Naive thymus-derived CD4-positive, alpha-beta T cell (primary cell): ENCODE measurements around the gene GALR1. TPM values are rescaled to one million over a fixed set of nuclear protein-coding genes. Genes with fewer than 3 reads are reported as not detected.

ENCODE experiments used
- ATAC-seq: fragments of 150-1000 bp; cut with Tn5 transposase; 2 replicates; pipeline ENCODE4 v1.10.0; 2021; ENCODE audit warnings: mild to moderate bottlenecking, moderate library complexity
- CTCF ChIA-PET: fragments of 350-600 bp; sonication (Branson Sonifier 250); formaldehyde crosslinking; loops from one replicate; lab custom pipeline; 2021; ENCODE audit warnings: antibody characterized with exemption; lab: Charles Lee
- POLR2A ChIA-PET: fragments of 350-600 bp; sonication (Branson Sonifier 250); formaldehyde crosslinking; loops from one replicate; lab custom pipeline; 2021; ENCODE audit warnings: antibody characterized with exemption, inconsistent platforms; lab: Charles Lee
- DNase-seq, 9 donors: peaks; one replicate each; pipeline versions ENCODE4 v3.0.0 to v3.0.0-alpha.2; 2020 to 2022; ENCODE audit warnings: mixed read lengths in 1 of 9
- H3K27ac ChIP-seq: one replicate; pipeline ENCODE4 v1.7.0; 2013; ENCODE audit warnings: mild to moderate bottlenecking, low read depth, low read length, moderate library complexity
- H3K27me3 ChIP-seq, 2 donors: one replicate each; pipeline ENCODE4 v1.7.0; 2013; ENCODE audit warnings: low read length in 2 of 2, mild to moderate bottlenecking in 2 of 2, moderate library complexity in 2 of 2; ENCODE audit not compliant: control insufficient read depth in 2 of 2, insufficient read depth in 2 of 2
- H3K36me3 ChIP-seq, 3 experiments: 1 replicate in 2 of 3; 2 replicates in 1 of 3; pipeline ENCODE4 v1.7.0; 2013; ENCODE audit warnings: low read length in 3 of 3, mild to moderate bottlenecking in 3 of 3, moderate library complexity in 1 of 3; ENCODE audit not compliant: insufficient read depth in 3 of 3, control insufficient read depth in 2 of 3
- H3K4me1 ChIP-seq, 2 donors: one replicate each; pipeline ENCODE4 v1.7.0; 2013; ENCODE audit warnings: low read length in 2 of 2, mild to moderate bottlenecking in 2 of 2, moderate library complexity in 1 of 2; ENCODE audit not compliant: control insufficient read depth in 2 of 2, insufficient read depth in 2 of 2
- H3K4me3 ChIP-seq: 2 replicates; pipeline ENCODE4 v1.7.0; 2013; ENCODE audit warnings: mild to moderate bottlenecking, low read length
- H3K9me3 ChIP-seq, 3 experiments: 1 replicate in 2 of 3; 2 replicates in 1 of 3; pipeline ENCODE4 v1.7.0; 2013; ENCODE audit warnings: low read length in 3 of 3; ENCODE audit not compliant: control insufficient read depth in 2 of 3
- H3K27ac Mint-ChIP-seq, 9 donors: one replicate each; pipeline ENCODE4 v1.8.0; 2020 to 2022; ENCODE audit warnings: mixed read lengths in 9 of 9, mild to moderate bottlenecking in 8 of 9, moderate library complexity in 5 of 9, inconsistent platforms in 2 of 9
- H3K27me3 Mint-ChIP-seq, 5 donors: one replicate each; pipeline ENCODE4 v1.8.0; 2021 to 2022; ENCODE audit warnings: mixed read lengths in 5 of 5, mild to moderate bottlenecking in 1 of 5
- H3K36me3 Mint-ChIP-seq, 5 donors: one replicate each; pipeline ENCODE4 v1.8.0; 2020 to 2022; ENCODE audit warnings: mixed read lengths in 5 of 5, mild to moderate bottlenecking in 3 of 5, inconsistent platforms in 1 of 5
- H3K4me1 Mint-ChIP-seq, 7 donors: one replicate each; pipeline ENCODE4 v1.8.0; 2020 to 2022; ENCODE audit warnings: mixed read lengths in 7 of 7, mild to moderate bottlenecking in 3 of 7, inconsistent platforms in 1 of 7
- H3K4me3 Mint-ChIP-seq, 10 donors: one replicate each; pipeline ENCODE4 v1.8.0; 2020 to 2022; ENCODE audit warnings: mild to moderate bottlenecking in 10 of 10, mixed read lengths in 10 of 10, moderate library complexity in 6 of 10, inconsistent platforms in 2 of 10
- H3K9me3 Mint-ChIP-seq, 11 donors: one replicate each; pipeline ENCODE4 v1.8.0; 2020 to 2022; ENCODE audit warnings: mixed read lengths in 11 of 11, mild to moderate bottlenecking in 4 of 11, inconsistent platforms in 1 of 11, moderate library complexity in 1 of 11
- intact Hi-C, 2 donors: fragments of 100-400 bp; cut with micrococcal nuclease; formaldehyde crosslinking; loops; one replicate each; pipeline ENCODE4 v1.15.1; 2023
- polyA plus RNA-seq, 2 donors: library from polyadenylated mRNA; unstranded; fragments of 300-500 nt; fragmentation: Illumina TruSeq; gene quantifications; one replicate each; pipeline ENCODE4 v1.2.3, GENCODE V29; 2021
- total RNA-seq, 6 experiments: library from RNA in 5 of 6; stranded (reverse) in 5 of 6; gene quantifications; 1 replicate in 5 of 6; 2 replicates in 1 of 6; pipeline ENCODE4 v1.2.3 and lab custom pipeline; 2021 to 2026

GALR1 gene
- total and polyA plus RNA-seq, 7 experiments from 2014 or later = not detected

DNA sequence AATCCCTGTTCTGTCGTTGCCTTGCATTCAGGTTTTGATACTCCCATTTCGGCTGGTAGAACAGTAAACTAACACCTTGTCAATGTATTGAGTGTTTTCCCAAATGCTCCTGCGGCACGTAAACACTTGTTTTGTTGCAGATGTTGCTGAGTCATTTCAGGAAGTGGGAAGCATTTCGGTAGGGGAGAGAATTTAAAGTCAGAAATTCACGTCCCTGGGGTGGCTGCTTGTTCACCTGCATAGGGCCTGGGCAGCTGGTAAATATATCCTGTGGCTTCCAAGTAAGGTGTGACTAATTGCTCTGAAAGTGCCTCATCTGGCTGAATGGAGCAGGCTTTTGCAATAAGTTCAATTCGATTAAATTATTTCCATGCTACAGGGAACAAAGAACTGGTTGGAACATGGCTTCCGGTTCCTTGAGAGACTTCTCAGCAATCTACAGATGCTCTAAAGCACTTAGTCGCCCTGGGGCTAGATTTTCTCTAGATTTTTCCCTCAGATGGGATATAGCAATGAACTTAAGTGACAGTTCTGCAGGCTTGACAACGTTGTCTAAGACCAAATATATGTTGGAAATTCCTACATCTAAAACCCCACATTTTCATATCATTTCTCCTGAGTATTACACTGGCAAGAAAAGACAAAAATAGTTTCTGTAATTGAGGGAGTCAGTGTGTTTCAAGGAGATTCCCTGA lies 5.2 kb downstream of the GALR1 start:
- Histone ChIP-seq H3K27me3 (no peaks in the 10 kb centered on the region), H3K4me1 (no peaks in the 10 kb centered on the region), H3K4me3 (no peak overlapping the region), H3K27ac (no peak overlapping the region), H3K9me3 (no peaks in the 10 kb centered on the region), H3K36me3 (no peaks in the 10 kb centered on the region)
- peaks cover 28 to 55% (median 45%) of the 10 kb centered on the region in 5 donors for H3K27me3 Mint-ChIP-seq
- no peak overlapping the region for H3K27ac Mint-ChIP-seq
- ChIA-PET POLR2A (no interaction called here), CTCF (no interaction called here)
- no peak overlapping the region for H3K4me3 Mint-ChIP-seq
- no peak for DNase-seq
- intact Hi-C loops = no loop called here
- H3K36me3 Mint-ChIP-seq = peaks cover 0 to 3% (median 0%) of the 10 kb centered on the region in 5 donors
- ATAC-seq = no peak
- H3K4me1 Mint-ChIP-seq = peaks cover 0 to 10% (median 8%) of the 10 kb centered on the region in 7 donors
- H3K9me3 Mint-ChIP-seq = peaks cover 0 to 29% (median 0%) of the 10 kb centered on the region in 11 donors

DNA sequence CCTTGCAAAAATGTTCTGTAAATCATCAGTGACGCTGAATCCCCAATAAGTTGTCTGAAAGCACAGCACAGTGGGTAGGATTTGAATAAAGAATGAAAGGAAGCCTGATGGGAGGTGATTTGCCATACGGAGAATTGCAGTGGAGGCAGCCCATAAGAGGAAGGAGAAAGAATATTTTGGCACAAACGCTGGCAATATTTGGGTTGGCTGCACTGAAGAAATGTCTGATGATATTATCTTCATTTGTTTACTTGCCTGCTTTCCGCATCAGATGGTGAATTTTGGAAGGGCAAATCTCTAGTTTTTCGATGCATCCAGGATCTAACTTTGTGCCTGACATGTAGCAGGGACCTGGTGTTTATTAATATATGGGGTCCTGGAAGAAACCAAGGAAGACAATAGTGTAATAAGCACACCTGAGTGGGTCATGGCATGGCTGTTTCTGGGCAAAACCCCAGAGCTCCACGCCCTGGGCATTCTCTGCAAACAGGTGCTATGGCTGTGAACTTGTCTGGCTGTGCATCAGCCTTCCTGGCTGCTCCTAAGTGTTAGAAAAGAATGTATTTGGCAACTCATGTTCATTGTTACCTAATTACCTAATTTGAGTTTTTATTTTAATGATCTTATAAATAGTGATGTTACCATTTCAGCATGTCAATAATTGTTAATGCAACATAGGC lies 5.9 kb downstream of the GALR1 start:
- peaks cover 28 to 54% (median 44%) of the 10 kb centered on the region in 5 donors for H3K27me3 Mint-ChIP-seq
- no peak overlapping the region for H3K27ac Mint-ChIP-seq
- Histone ChIP-seq H3K27me3 (no peaks in the 10 kb centered on the region), H3K9me3 (no peaks in the 10 kb centered on the region), H3K4me3 (no peak overlapping the region), H3K4me1 (no peaks in the 10 kb centered on the region), H3K27ac (no peak overlapping the region), H3K36me3 (no peaks in the 10 kb centered on the region)
- peaks cover 0 to 9% (median 7%) of the 10 kb centered on the region in 7 donors for H3K4me1 Mint-ChIP-seq
- no peak overlapping the region for H3K4me3 Mint-ChIP-seq
- intact Hi-C loops = no loop called here
- ATAC-seq = no peak
- CTCF ChIA-PET = no interaction called here
- peaks cover 0 to 3% (median 0%) of the 10 kb centered on the region in 5 donors for H3K36me3 Mint-ChIP-seq
- POLR2A ChIA-PET = no interaction called here
- no peak for DNase-seq
- H3K9me3 Mint-ChIP-seq = peaks cover 0 to 29% (median 0%) of the 10 kb centered on the region in 11 donors

DNA sequence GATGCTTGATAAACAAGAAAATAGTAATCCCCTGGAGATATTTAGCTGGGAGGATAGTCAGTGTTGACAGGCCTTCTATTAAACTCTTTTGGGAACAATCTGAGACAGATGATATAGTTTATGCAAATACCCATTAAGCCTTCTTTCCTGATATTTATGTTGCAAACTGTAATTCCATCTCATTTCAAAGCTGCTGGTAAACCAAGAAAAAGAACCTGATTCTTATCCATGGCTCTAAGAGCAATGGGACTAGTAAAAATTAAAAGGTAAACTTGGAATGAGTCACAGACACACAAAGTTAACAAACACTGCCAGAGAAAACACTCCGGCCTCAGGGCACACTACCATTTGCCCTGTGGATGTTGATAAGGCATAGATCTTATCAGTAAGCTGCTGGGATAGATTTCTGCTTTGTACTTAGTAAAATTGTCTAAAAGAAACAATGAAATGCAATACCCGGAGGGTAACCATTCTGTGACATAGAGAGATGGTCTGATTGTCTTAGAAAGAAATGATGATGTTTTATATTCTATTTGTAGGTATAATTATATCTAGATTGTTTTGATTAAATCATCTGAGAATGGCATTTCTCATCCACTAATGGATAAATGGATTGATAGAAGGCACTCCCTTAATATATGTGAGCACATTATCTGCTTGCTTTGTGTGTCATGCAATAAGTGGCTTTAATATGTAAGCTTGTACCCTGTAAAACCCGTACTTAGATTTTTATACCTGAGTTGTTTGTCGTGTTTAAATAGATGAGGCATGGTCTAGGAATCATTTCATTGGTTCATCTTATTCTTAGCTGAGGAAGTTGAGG lies 13.2 kb downstream of the GALR1 start:
- Histone ChIP-seq H3K9me3 (no peaks in the 10 kb centered on the region), H3K4me1 (no peaks in the 10 kb centered on the region), H3K36me3 (no peaks in the 10 kb centered on the region), H3K27me3 (no peaks in the 10 kb centered on the region), H3K4me3 (no peak overlapping the region), H3K27ac (no peak overlapping the region)
- CTCF ChIA-PET = no interaction called here
- Mint-ChIP-seq H3K36me3 (peaks cover 0 to 9% (median 4%) of the 10 kb centered on the region in 5 donors), H3K4me1 (no peaks in the 10 kb centered on the region), H3K27ac (no peak overlapping the region), H3K27me3 (peaks cover 3 to 27% (median 20%) of the 10 kb centered on the region in 5 donors), H3K4me3 (no peak overlapping the region), H3K9me3 (peaks cover 4 to 36% (median 9%) of the 10 kb centered on the region in 11 donors)
- intact Hi-C loops = no loop called here
- ATAC-seq (no peak), DNase-seq (no peak)
- POLR2A ChIA-PET = no interaction called here

DNA sequence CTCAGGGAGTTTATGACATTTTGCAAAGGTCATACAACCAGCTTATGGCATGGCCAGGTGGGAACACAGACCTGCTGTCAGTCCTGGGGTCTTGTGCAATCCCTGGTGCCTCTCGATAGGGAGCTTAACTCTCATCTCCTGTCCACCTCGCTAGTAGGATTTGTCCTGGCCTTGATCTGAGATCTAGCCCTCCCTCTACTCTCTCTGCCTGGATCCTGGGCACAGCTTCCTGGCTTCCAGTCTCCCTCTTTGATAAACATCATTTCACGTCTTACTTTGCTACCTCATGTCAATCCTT lies 13.8 kb downstream of the GALR1 start:
- no peak overlapping the region for H3K27ac ChIP-seq
- H3K4me3 ChIP-seq = no peak overlapping the region
- no peaks in the 10 kb centered on the region for H3K27me3 ChIP-seq
- H3K27ac Mint-ChIP-seq = no peak overlapping the region
- peaks cover 4 to 33% (median 20%) of the 10 kb centered on the region in 5 donors for H3K27me3 Mint-ChIP-seq
- no peak overlapping the region for H3K4me3 Mint-ChIP-seq
- intact Hi-C loops = no loop called here
- H3K4me1 Mint-ChIP-seq = no peaks in the 10 kb centered on the region
- H3K9me3 ChIP-seq = no peaks in the 10 kb centered on the region
- CTCF ChIA-PET = no interaction called here
- H3K36me3 Mint-ChIP-seq = peaks cover 0 to 9% (median 4%) of the 10 kb centered on the region in 5 donors
- DNase-seq (no peak), ATAC-seq (no peak)
- no peaks in the 10 kb centered on the region for H3K36me3 ChIP-seq
- peaks cover 4 to 33% (median 9%) of the 10 kb centered on the region in 11 donors for H3K9me3 Mint-ChIP-seq
- H3K4me1 ChIP-seq = no peaks in the 10 kb centered on the region
- POLR2A ChIA-PET = no interaction called here

DNA sequence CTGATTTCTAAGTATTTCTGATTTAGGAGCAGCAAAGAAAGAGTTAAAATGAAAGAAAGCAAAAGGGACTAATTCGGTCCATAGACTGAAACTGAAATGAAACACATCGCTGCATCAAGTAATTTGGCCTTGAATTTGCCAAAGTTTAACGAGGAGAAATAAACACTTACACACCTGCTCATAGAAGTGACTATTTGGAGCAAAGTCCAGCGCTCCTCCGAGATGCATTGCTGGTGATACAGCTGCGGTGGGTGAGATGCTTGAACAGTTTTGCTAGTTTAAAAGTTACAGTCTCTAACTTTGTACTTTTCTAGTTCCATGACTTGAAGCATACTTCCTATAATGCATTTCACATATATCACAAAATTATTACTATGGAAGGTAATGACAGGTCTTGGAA lies 18.3 kb downstream of the GALR1 start:
- H3K4me1 ChIP-seq = no peaks in the 10 kb centered on the region
- intact Hi-C loops = no loop called here
- no peak overlapping the region for H3K4me3 Mint-ChIP-seq

DNA sequence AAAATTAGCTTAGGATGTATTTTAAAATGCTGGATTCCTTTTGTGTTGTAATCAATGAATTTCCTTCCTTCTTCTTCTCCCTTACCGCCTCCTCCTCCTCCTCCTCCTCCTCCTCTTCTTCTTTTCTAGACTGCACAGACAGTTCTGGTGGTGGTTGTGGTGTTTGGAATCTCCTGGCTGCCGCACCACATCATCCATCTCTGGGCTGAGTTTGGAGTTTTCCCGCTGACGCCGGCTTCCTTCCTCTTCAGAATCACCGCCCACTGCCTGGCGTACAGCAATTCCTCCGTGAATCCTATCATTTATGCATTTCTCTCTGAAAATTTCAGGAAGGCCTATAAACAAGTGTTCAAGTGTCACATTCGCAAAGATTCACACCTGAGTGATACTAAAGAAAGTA lies 18.8 kb downstream of the GALR1 start:
- Histone ChIP-seq H3K4me1 (no peaks in the 10 kb centered on the region), H3K36me3 (no peaks in the 10 kb centered on the region), H3K4me3 (no peak overlapping the region), H3K27ac (no peak overlapping the region), H3K9me3 (no peaks in the 10 kb centered on the region), H3K27me3 (no peaks in the 10 kb centered on the region)
- Mint-ChIP-seq H3K36me3 (peaks cover 0 to 9% (median 4%) of the 10 kb centered on the region in 5 donors), H3K4me1 (peaks cover 0 to 5% (median 0%) of the 10 kb centered on the region in 7 donors), H3K4me3 (no peak overlapping the region), H3K27me3 (peaks cover 19 to 39% (median 25%) of the 10 kb centered on the region in 5 donors), H3K9me3 (peaks cover 6 to 20% (median 9%) of the 10 kb centered on the region in 11 donors), H3K27ac (no peak overlapping the region)
- CTCF ChIA-PET = no interaction called here
- POLR2A ChIA-PET = interaction anchor here (0.6 kb wide), 1 partner anchor 69 kb away, joined by 3 read pairs; no protein-coding TSS in a partner anchor
- intact Hi-C loops = no loop called here
- no peak for ATAC-seq
- no peak for DNase-seq

More for the DNA sequence above, 18.3 kb downstream of the GALR1 start:
- no peaks in the 10 kb centered on the region for H3K27me3 ChIP-seq
- ChIA-PET CTCF (no interaction called here), POLR2A (interaction anchor here (0.6 kb wide), 1 partner anchor 69 kb away, joined by 3 read pairs; no protein-coding TSS in a partner anchor)
- no peaks in the 10 kb centered on the region for H3K36me3 ChIP-seq
- H3K9me3 ChIP-seq = no peaks in the 10 kb centered on the region
- no peak overlapping the region for H3K27ac ChIP-seq
- H3K4me1 Mint-ChIP-seq = peaks cover 0 to 5% (median 0%) of the 10 kb centered on the region in 7 donors
- H3K4me3 ChIP-seq = no peak overlapping the region
- H3K9me3 Mint-ChIP-seq = peaks cover 6 to 20% (median 9%) of the 10 kb centered on the region in 11 donors
- H3K27me3 Mint-ChIP-seq = peaks cover 19 to 41% (median 24%) of the 10 kb centered on the region in 5 donors
- ATAC-seq (no peak), DNase-seq (no peak)
- no peak overlapping the region for H3K27ac Mint-ChIP-seq
- H3K36me3 Mint-ChIP-seq = peaks cover 0 to 9% (median 4%) of the 10 kb centered on the region in 5 donors
